ENCODE data around the gene CACNB4.
"Not testable (repeated sequence)": the region's sequence is repeated elsewhere in the genome, so short reads cannot be mapped to it uniquely, and the experiment has no call there.

Gene CACNB4

GRCh38 chr2:151891566-151892194, 207.2 kb downstream of the CACNB4 start:
- no peak for DNase-seq

GRCh38 chr2:151887164-151887563, 211.7 kb downstream of the CACNB4 start:
- DNase-seq: no peak

- no peak for DNase-seq
These were observed 212.6 kb downstream of the CACNB4 start for GRCh38 chr2:151886241-151886640.

- no peak for DNase-seq
These were observed 215.9 kb downstream of the CACNB4 start for GRCh38 chr2:151882786-151883445.

- no peak for DNase-seq
These were observed 217.5 kb downstream of the CACNB4 start for GRCh38 chr2:151881342-151881741.

GRCh38 chr2:151880586-151880985, 218.3 kb downstream of the CACNB4 start:
- no peak for DNase-seq

- no peak for DNase-seq
These were observed 219.9 kb downstream of the CACNB4 start for GRCh38 chr2:151878655-151879563.

GRCh38 chr2:151878204-151878603, 220.6 kb downstream of the CACNB4 start:
- no peak for DNase-seq

- DNase-seq: not testable (repeated sequence)
These were observed 223.2 kb downstream of the CACNB4 start for GRCh38 chr2:151875631-151876030.

- DNase-seq: no peak
These were observed 226.4 kb downstream of the CACNB4 start for GRCh38 chr2:151872463-151872862.

- DNase-seq: no peak
These were observed 229.6 kb downstream of the CACNB4 start for GRCh38 chr2:151869291-151869690.

GRCh38 chr2:151862700-151863099, 236.1 kb downstream of the CACNB4 start:
- peak; percentile 38 to 54 for DNase-seq

- DNase-seq: no peak
These were observed 237.7 kb downstream of the CACNB4 start for GRCh38 chr2:151861174-151861573.

- DNase-seq: no peak
These were observed 238.2 kb downstream of the CACNB4 start for GRCh38 chr2:151860613-151861146.

GRCh38 chr2:151860210-151860609, 238.6 kb downstream of the CACNB4 start:
- DNase-seq: no peak

GRCh38 chr2:151857650-151858049, 241.2 kb downstream of the CACNB4 start:
- no peak for DNase-seq

- DNase-seq: no peak
These were observed 243.7 kb downstream of the CACNB4 start for GRCh38 chr2:151855111-151855510.

GRCh38 chr2:151853070-151853758, 245.6 kb downstream of the CACNB4 start:
- no peak for DNase-seq

- DNase-seq: no peak
These were observed 246.4 kb downstream of the CACNB4 start for GRCh38 chr2:151852260-151853069.

- no peak for DNase-seq
These were observed 247.1 kb downstream of the CACNB4 start for GRCh38 chr2:151851761-151852160.

- DNase-seq: no peak
These were observed 249.3 kb downstream of the CACNB4 start for GRCh38 chr2:151849413-151850010.
